Stimulated activated naive B cell treated with anti-CD40 and anti-IgM and Interleukin-4, amounts not matched to agents 10 μg/mL and 1 μg/mL and 100 μg/mL, for 72 hours (primary cell): ENCODE data around the gene INSC.
"Not testable (repeated sequence)": the region's sequence is repeated elsewhere in the genome, so short reads cannot be mapped to it uniquely, and the experiment has no call there.

ENCODE experiments used
- ATAC-seq, 2 donors: fragments of 150-1000 bp; cut with Tn5 transposase; replicated peaks; 2 replicates each; pipeline ENCODE4 v1.10.0; 2021; ENCODE audit warnings: moderate library complexity in 1 of 2
- DNase-seq: peaks from one replicate; pipeline ENCODE4 v3.0.0; 2021
- H3K27ac Mint-ChIP-seq: one replicate; pipeline ENCODE4 v1.8.0; 2022; ENCODE audit warnings: mild to moderate bottlenecking, mixed read lengths
- H3K27me3 Mint-ChIP-seq, 2 donors: one replicate each; pipeline ENCODE4 v1.8.0; 2022; ENCODE audit warnings: mixed read lengths in 2 of 2
- H3K36me3 Mint-ChIP-seq, 2 donors: one replicate each; pipeline ENCODE4 v1.8.0; 2022; ENCODE audit warnings: mixed read lengths in 2 of 2, mild to moderate bottlenecking in 1 of 2
- H3K4me1 Mint-ChIP-seq, 2 donors: one replicate each; pipeline ENCODE4 v1.8.0; 2022; ENCODE audit warnings: mixed read lengths in 2 of 2, mild to moderate bottlenecking in 1 of 2
- H3K4me3 Mint-ChIP-seq, 2 donors: one replicate each; pipeline ENCODE4 v1.8.0; 2022; ENCODE audit warnings: mild to moderate bottlenecking in 2 of 2, mixed read lengths in 2 of 2, moderate library complexity in 1 of 2
- H3K9me3 Mint-ChIP-seq, 2 donors: one replicate each; pipeline ENCODE4 v1.8.0; 2022; ENCODE audit warnings: mixed read lengths in 2 of 2, mild to moderate bottlenecking in 1 of 2

Gene INSC, protein sequence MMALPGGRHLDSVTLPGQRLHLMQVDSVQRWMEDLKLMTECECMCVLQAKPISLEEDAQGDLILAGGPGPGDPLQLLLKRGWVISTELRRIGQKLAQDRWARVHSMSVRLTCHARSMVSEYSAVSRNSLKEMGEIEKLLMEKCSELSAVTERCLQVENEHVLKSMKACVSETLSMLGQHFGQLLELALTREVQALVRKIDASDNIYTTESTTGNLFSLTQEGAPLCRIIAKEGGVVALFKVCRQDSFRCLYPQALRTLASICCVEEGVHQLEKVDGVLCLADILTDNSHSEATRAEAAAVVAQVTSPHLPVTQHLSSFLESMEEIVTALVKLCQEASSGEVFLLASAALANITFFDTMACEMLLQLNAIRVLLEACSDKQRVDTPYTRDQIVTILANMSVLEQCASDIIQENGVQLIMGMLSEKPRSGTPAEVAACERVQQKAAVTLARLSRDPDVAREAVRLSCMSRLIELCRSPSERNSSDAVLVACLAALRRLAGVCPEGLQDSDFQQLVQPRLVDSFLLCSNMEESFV

DNA sequence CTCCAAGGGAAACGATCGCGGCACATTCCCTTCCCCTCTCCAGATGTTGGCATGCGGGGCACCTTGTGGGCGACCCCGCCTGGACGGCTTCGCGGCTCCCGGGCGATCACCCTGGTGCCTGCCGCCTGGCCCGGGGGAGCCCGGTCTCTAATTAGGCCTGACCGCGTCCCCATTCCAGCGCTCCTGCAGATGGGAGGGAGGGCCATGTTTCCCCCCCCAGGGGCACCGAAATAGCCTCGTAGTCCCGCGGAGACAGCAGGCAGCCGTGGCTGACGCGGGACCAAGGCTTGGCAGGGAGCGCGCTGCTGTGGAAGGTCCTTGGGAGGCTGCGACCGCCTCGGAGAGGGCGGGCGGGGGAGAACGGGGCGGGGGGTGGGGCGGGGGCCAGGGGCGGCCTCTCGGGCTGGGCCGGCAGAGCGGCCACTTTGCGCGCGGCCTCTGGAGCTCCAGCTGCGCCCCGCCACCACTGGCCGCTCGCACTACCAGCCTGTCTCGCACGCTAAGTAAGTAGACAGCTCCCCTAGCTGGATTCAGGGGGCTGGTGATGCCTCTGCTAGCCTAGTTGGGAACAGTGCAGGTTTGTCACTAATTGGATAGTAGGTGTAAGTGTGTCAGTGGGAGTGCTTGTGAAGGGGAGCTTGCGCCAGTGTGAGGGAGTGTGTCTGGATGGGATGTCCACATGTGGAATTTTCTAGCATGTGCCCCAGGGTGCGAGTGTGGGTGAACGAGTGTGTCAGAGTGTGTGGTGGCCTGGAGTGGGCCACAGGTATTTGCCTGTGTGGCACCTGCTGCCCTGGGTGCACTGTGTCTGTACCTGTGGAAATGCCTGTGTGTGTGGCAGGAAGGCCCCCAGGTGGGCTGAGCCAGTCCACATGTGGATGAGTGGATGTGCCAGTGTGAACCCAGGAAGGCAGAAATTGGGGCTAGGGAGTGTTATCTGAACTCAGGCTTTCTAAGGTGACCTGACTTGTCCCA lies at the start of gene INSC:
TSS of gene INSC (plus strand) at position 423 of the 975 bp plus-strand sequence. CDS start 34,252 bp downstream, outside the sequence.
- H3K27me3 Mint-ChIP-seq = peaks cover 21 to 24% of the 10 kb centered on the region in 2 donors
- no peak for ATAC-seq
- peak within 1 kb of the TSS; percentile 94 for H3K27ac Mint-ChIP-seq
- H3K9me3 Mint-ChIP-seq = peaks cover 2 to 4% of the 10 kb centered on the region in 2 donors
- peaks cover 3 to 4% of the 10 kb centered on the region in 2 donors for H3K36me3 Mint-ChIP-seq
- peak within 1 kb of the TSS; percentile 77 to 80 for H3K4me3 Mint-ChIP-seq
- peaks cover 46 to 86% of the 10 kb centered on the region in 2 donors for H3K4me1 Mint-ChIP-seq
- no peak for DNase-seq

GRCh38 chr11:15069751-15070150 lies 45.0 kb upstream of the INSC start:
- ATAC-seq, H3K27ac Mint-ChIP-seq, DNase-seq, H3K4me3 Mint-ChIP-seq, H3K9me3 Mint-ChIP-seq, H3K36me3 Mint-ChIP-seq: not testable (repeated sequence)
- Mint-ChIP-seq H3K27me3 (peaks cover 42 to 54% of the 10 kb centered on the region in 2 donors), H3K4me1 (peaks cover 12 to 16% of the 10 kb centered on the region in 2 donors)

- H3K27me3 Mint-ChIP-seq = peaks cover 51 to 64% of the 10 kb centered on the region in 2 donors
- H3K9me3 Mint-ChIP-seq = peaks cover 9 to 10% of the 10 kb centered on the region in 2 donors
- no peak for ATAC-seq
- H3K4me1 Mint-ChIP-seq = peaks cover 13 to 20% of the 10 kb centered on the region in 2 donors
- no peak overlapping the region for H3K4me3 Mint-ChIP-seq
- no peak overlapping the region for H3K27ac Mint-ChIP-seq
- H3K36me3 Mint-ChIP-seq = peaks cover 0 to 5% of the 10 kb centered on the region in 2 donors
- DNase-seq = no peak
Measured at GRCh38 chr11:15071556-15072255, 43.0 kb upstream of the INSC start.

DNA sequence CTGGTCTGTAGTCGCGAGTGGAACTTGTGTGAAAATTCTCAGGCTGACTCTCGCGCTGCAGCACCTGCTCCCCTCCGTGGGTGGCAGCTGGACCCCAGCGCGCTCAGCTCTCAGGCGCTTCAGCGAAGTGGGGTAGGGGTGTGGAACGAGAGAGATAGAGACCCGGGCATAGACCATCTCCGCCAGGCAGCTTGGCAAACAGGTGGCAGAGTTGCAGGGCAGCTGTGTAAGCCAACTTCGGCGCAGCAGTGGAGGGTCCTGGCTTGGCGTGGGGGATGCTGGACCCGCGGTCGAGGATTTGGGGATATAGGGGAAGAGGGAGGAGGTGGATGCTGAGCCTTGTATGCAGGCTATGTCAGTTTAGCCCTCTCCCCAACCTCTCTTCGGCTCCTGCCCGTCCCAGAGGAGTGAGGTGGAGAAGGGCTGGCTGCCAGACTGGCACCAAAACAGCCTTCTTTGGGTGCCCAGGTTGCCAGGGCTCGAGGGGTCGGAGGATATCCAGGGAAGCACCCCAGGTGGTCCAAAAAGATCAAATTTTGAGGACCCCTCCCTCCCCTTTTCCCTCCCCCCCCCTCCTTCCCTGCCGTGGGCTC lies 42.1 kb upstream of the INSC start:
- Mint-ChIP-seq H3K27me3 (peaks cover 51 to 59% of the 10 kb centered on the region in 2 donors), H3K4me3 (peak overlapping the region in 1 of 2 donors; percentile 34), H3K9me3 (peaks cover 9 to 10% of the 10 kb centered on the region in 2 donors), H3K36me3 (peaks cover 0 to 5% of the 10 kb centered on the region in 2 donors), H3K27ac (peak overlapping the region; percentile 40), H3K4me1 (peaks cover 13 to 20% of the 10 kb centered on the region in 2 donors)
- no peak for ATAC-seq
- DNase-seq = no peak

DNA sequence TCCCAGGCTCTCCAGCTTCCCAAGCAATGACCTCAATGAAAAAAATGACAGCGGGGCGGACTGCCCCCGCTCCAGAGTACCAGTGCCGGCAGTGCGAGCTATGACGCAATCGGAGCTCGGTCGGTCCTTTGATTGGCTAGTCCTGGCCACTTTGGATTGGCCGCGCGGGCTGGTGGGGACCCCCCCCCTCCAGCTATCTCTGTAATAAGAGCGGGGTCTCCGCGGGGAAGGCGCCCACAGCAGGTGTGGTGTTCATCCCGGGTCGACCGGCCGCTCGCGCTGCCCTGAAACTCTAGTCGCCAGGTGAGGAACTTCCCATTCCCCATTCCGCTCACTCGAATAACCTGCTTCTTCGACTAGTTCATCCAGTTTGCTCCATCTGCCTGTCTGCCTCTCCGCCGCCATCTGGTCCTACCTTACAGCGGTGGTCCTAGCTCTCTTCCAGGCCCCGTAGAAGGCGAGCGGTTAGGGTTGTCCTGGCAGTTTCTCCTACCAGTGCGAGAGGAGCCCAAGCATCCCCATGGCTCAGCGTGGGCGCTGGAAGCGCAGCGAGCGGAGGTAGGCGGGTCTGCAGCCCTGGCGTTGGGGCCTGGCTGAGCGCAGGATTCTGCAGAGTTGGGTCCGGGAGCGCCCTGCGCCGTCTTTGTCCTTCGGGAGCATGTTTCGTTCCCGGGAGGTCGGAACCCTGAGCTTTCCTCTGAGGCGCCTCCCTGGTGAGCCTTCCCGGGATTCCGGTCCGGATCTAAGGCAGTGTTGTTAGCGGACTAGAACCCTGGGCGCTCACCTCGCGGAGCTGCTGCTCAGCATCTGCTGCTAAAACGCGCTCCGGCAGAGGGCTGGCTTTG lies 41.1 kb upstream of the INSC start, which contains the start of gene CALCB:
TSS of gene CALCB (plus strand) at position 233 of the 845 bp plus-strand sequence. CDS start 1,126 bp downstream, outside the sequence.
- H3K4me3 Mint-ChIP-seq = peak within 1 kb of the TSS; percentile 72 to 79
- ATAC-seq = no peak
- H3K27ac Mint-ChIP-seq = peak within 1 kb of the TSS; percentile 40
- H3K4me1 Mint-ChIP-seq = peaks cover 13 to 20% of the 10 kb centered on the region in 2 donors
- no peak for DNase-seq
- H3K27me3 Mint-ChIP-seq = peaks cover 54 to 59% of the 10 kb centered on the region in 2 donors
- peaks cover 0 to under 1% of the 10 kb centered on the region in 2 donors for H3K36me3 Mint-ChIP-seq
- H3K9me3 Mint-ChIP-seq = peaks cover 5 to 8% of the 10 kb centered on the region in 2 donors

DNA sequence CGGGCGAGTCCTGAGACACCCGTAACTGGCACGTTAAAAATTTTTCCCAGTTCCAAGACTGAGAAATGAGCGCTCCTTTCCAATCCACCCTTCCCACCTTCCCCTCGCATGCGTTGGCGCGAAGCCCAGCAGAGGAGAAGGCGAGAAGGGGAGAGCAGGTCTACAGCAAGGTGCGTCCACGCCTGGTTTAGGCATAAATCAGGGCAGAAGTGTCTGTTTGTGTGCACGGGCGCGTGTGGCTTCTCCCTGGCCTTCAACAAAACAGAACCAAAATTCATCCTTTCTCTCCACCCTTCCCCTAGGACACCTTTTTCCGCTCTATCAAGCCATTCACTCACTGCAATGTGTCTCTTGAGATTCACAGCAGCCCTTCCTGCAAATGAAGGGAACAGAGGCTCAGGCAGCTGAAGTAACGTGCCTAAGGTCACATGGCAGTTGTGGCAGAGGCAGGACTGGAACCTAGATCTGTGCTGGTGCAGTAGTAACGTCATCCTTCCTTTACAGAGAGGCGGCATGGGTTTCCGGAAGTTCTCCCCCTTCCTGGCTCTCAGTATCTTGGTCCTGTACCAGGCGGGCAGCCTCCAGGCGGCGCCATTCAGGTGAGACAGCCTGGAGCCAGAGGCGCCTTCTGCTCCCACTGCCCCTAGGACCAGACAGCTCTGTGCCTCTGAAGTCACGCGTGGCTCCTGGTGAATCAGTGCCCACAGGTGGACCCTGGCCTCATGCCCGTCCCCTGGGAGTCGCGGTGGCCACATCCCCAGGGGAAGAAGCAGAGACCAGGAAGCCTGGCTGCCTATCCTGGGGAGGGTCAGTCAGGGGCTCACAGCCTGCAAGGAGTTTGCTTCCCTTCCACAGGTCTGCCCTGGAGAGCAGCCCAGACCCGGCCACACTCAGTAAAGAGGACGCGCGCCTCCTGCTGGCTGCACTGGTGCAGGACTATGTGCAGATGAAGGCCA lies 40.2 kb upstream of the INSC start:
- peaks cover 54 to 59% of the 10 kb centered on the region in 2 donors for H3K27me3 Mint-ChIP-seq
- H3K4me1 Mint-ChIP-seq = peaks cover 13 to 20% of the 10 kb centered on the region in 2 donors
- peak overlapping the region; percentile 72 to 79 for H3K4me3 Mint-ChIP-seq
- no peak overlapping the region for H3K27ac Mint-ChIP-seq
- DNase-seq = peak; percentile 71
- no peaks in the 10 kb centered on the region for H3K36me3 Mint-ChIP-seq
- peak; percentile 93 to 94 for ATAC-seq
- peaks cover 3 to 4% of the 10 kb centered on the region in 2 donors for H3K9me3 Mint-ChIP-seq

DNA sequence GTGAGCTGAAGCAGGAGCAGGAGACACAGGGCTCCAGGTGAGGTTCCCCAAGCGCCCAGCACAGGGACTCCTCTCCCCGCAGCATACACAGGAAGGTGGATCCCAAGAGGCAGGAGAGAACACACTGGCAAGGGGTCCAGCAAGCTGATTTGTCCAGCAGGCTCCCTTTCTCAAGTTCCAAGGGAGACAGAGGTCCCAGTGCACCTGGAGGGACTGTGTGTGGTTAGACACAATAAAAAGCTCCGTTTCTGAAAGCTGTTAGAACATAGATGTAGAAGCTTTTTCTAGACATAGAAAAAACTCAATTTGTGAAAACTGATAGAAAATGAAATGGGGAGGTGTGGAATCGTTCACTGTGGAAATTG lies 39.6 kb upstream of the INSC start:
- H3K36me3 Mint-ChIP-seq = no peaks in the 10 kb centered on the region
- peaks cover 54 to 59% of the 10 kb centered on the region in 2 donors for H3K27me3 Mint-ChIP-seq
- H3K9me3 Mint-ChIP-seq = peaks cover under 1 to 1% of the 10 kb centered on the region in 2 donors
- H3K27ac Mint-ChIP-seq = no peak overlapping the region
- ATAC-seq = no peak
- H3K4me1 Mint-ChIP-seq = peaks cover 13 to 20% of the 10 kb centered on the region in 2 donors
- peak overlapping the region in 1 of 2 donors; percentile 79 for H3K4me3 Mint-ChIP-seq
- no peak for DNase-seq

DNA sequence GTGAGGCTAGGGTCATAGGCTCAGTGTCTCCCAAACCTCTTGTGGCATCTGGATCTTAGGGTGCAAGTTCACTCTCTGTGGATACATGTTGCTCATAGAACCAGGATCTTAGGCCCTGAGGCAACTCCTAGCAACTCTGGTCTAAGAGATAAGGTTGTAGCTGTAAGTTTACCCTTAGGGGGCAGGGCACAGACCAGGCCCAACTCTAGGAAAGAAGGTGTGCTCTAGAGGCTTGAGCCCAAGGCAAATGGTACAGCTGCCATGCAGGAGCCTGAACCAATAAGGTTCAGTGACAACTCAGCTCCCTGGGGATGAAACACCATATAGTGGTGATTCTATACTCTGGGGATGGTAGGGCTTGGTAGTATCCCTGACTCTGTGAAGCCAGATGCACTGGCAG lies 23.5 kb upstream of the INSC start:
- Mint-ChIP-seq H3K27ac (no peak overlapping the region), H3K9me3 (peaks cover 7 to 13% of the 10 kb centered on the region in 2 donors), H3K36me3 (peaks cover 0 to 5% of the 10 kb centered on the region in 2 donors), H3K4me3 (no peak overlapping the region), H3K27me3 (peaks cover 19 to 27% of the 10 kb centered on the region in 2 donors), H3K4me1 (peaks cover 8 to 16% of the 10 kb centered on the region in 2 donors)
- DNase-seq (no peak), ATAC-seq (peak; percentile 4 to 5)

DNA sequence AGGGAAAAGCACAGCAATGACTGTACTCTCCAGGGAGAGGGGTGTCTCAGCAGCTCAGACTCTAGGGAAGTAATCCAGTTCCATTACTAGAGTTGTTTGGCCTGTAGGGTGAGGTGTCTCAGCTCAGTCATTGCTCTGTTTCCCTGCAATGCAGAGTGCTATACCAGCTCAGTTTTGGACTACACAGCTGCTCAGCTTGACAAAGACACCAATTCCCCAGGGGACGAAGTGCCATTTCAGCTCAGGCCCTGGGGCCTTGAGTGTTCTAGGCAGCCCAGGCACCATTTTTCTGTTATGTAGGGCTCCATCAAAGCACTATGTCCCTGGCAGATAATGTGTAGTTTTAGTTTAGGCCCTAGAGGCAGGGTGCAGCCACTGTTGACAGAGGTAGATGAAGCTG lies 23.1 kb upstream of the INSC start:
- DNase-seq (no peak), ATAC-seq (peak; percentile 62 to 64)
- Mint-ChIP-seq H3K4me3 (no peak overlapping the region), H3K4me1 (peaks cover 8 to 16% of the 10 kb centered on the region in 2 donors), H3K9me3 (peaks cover 7 to 13% of the 10 kb centered on the region in 2 donors), H3K36me3 (peaks cover 0 to 5% of the 10 kb centered on the region in 2 donors), H3K27me3 (peaks cover 19 to 24% of the 10 kb centered on the region in 2 donors), H3K27ac (no peak overlapping the region)

GRCh38 chr11:15093432-15093831 lies 21.3 kb upstream of the INSC start:
- Mint-ChIP-seq H3K4me3 (no peak overlapping the region), H3K36me3 (no peaks in the 10 kb centered on the region), H3K27me3 (peaks cover 4 to 28% of the 10 kb centered on the region in 2 donors), H3K4me1 (peaks cover 8 to 16% of the 10 kb centered on the region in 2 donors), H3K27ac (no peak overlapping the region), H3K9me3 (no peaks in the 10 kb centered on the region)
- ATAC-seq (peak; percentile 90 to 95), DNase-seq (no peak)

DNA sequence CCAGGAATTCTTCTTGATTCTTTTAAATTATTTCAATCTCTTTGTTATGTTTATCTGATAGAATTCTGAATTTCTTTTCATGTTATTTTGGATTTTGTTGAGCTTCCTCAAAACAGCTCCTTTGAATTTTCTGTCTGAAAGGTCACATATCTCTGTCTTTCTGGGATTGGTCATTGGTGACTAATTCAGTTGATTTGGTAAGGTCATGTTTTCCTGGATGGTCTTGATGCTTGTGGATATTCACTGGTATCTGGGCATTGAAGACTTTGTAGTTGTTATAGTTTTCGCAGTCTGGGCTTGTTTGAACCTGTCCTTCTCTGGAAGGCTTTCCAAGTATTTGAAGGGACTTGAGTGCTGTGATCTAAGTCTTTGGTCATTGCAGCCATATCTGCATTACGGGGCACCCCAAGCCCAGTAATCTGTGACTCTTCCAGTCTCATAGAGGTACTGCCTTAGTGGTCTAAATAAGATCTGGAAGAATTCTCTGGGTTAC lies 18.9 kb upstream of the INSC start:
- Mint-ChIP-seq H3K27me3 (peaks cover 7 to 36% of the 10 kb centered on the region in 2 donors), H3K27ac (no peak overlapping the region), H3K9me3 (no peaks in the 10 kb centered on the region), H3K36me3 (no peaks in the 10 kb centered on the region), H3K4me1 (peaks cover 8 to 16% of the 10 kb centered on the region in 2 donors), H3K4me3 (no peak overlapping the region)
- DNase-seq (no peak), ATAC-seq (no peak)
